ENCODE results near the gene CD300E.

CD300E gene

DNA sequence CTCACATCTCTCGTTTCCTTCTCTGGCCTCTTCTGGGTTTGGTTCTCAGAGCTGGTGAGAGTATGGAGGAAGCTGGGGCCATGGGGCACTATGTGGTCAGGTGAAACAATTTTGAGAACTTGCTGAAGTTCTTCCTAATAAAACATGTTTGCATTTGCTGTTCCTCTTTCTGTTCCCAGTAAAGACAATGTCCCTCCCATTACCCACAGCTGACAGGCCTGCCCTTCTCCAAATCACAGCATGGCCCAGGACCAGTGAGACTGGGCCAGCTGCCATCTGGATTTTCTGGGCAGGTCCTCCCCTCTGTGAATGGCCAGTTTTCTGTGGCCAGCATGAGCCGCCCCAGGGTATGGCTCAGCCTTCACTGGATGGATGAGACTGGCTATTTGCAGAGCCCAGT, 56.1 kb downstream of the CD300E start, which contains the start of gene CD300H:
Gene CD300H (minus strand): TSS at position 113 of the 400 bp plus-strand sequence.
- TF ChIP-seq CTCF (IDR thresholded peaks at IDR 0.05; ENCODE audit: low read depth, low read length, missing control alignments) = no peak
- no peak for DNase-seq (ENCODE audit: low read depth)
- H3K4me3 ChIP-seq (ENCODE audit: low read depth, low read length) = no peak within 1 kb of the TSS

GRCh38 chr17:74566132-74566753, 57.3 kb downstream of the CD300E start:
- peak; percentile 7 for DNase-seq (ENCODE audit: low read depth)
- peak; percentile 86 for TF ChIP-seq CTCF (IDR thresholded peaks at IDR 0.05; ENCODE audit: low read depth, low read length, missing control alignments)
- H3K4me3 ChIP-seq (ENCODE audit: low read depth, low read length) = no peak overlapping the region

DNA sequence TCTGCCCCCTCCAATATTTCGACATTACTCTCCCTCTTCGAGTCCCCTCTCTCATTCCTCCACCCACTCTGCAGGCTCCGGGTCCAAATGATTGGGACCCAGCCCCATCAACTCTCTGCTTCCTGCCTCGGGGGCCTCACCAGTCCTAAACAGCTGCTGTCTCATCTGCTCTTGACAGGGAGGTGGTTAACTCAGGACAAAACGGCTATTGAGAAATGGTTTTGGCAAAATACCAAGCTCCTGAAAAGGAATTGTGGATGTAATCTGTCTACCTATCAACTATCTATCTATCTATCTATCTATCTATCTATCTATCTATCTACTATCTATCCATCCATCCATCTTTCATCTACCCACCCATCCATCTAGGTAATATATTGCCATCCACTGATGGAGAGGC, 58.4 kb downstream of the CD300E start:
- no peak overlapping the region for H3K4me3 ChIP-seq (ENCODE audit: low read depth, low read length)
- no peak for TF ChIP-seq CTCF (IDR thresholded peaks at IDR 0.05; ENCODE audit: low read depth, low read length, missing control alignments)
- DNase-seq (ENCODE audit: low read depth) = no peak

- TF ChIP-seq CTCF (IDR thresholded peaks at IDR 0.05; ENCODE audit: low read depth, low read length, missing control alignments) = no peak
- DNase-seq (ENCODE audit: low read depth) = no peak
- no peak overlapping the region for H3K4me3 ChIP-seq (ENCODE audit: low read depth, low read length)
Observed at GRCh38 chr17:74563358-74563757, 60.2 kb downstream of the CD300E start.

DNA sequence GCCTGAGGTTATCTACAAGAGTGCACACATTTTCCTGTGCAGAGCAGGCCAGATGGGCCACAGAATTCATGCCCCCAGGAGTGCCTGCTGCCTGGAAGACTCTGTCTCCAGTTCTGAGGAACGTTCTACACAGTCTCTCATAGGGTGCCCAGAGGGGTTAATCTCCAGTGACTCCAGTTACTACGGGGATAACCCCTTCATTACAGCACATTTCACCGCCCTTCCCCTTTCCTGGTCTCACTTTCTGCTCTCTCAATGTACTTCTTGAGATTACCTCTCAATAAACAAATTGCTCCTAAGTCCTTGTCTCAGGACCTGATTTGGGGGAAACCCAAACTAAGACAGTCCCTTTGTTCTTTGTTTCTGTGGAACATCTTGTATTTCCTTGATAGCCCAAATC, 62.0 kb downstream of the CD300E start:
- DNase-seq (ENCODE audit: low read depth) = no peak
- no peak overlapping the region for H3K4me3 ChIP-seq (ENCODE audit: low read depth, low read length)
- no peak for TF ChIP-seq CTCF (IDR thresholded peaks at IDR 0.05; ENCODE audit: low read depth, low read length, missing control alignments)
